ENCODE results near the gene PRXL2B.

The PRXL2B gene

DNA sequence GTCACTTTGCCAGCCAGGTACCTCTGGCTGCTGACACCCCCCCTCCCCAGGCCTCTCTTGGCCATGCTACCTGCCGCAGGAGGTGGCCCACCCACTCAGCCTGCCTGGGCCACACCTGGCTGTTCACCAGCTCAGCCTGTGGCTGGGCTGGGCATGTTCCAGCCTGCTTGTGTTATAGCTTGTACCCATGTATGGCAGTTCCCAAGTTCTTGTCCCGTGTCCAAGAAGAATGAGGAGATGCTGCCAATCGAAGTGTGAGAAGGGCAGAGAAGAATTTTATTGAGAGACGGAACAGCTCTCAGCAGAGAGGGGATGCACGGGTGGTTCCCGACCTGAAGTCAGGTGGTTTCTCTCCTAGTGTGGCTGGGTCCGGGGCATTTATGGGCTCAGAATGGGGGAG, 50.2 kb downstream of the PRXL2B start:
- no peaks in the 10 kb centered on the region for H3K36me3 ChIP-seq (replicated peaks)
- TF ChIP-seq, protein P1, sequence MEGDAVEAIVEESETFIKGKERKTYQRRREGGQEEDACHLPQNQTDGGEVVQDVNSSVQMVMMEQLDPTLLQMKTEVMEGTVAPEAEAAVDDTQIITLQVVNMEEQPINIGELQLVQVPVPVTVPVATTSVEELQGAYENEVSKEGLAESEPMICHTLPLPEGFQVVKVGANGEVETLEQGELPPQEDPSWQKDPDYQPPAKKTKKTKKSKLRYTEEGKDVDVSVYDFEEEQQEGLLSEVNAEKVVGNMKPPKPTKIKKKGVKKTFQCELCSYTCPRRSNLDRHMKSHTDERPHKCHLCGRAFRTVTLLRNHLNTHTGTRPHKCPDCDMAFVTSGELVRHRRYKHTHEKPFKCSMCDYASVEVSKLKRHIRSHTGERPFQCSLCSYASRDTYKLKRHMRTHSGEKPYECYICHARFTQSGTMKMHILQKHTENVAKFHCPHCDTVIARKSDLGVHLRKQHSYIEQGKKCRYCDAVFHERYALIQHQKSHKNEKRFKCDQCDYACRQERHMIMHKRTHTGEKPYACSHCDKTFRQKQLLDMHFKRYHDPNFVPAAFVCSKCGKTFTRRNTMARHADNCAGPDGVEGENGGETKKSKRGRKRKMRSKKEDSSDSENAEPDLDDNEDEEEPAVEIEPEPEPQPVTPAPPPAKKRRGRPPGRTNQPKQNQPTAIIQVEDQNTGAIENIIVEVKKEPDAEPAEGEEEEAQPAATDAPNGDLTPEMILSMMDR (IDR thresholded peaks at IDR 0.05; ENCODE audit: low read depth, low read length, missing control alignments), result no peak
- DNase-seq, result no peak
- H3K27me3 ChIP-seq (replicated peaks), result no peaks in the 10 kb centered on the region
- in situ Hi-C loops (cut with HindIII; ENCODE audit: low pct_ligation_motif_present, low sequenced_read_pairs), result no loop called here
- H3K4me3 ChIP-seq (ENCODE audit: low read depth, low read length), result no peak overlapping the region
- H3K27ac ChIP-seq, result no peak overlapping the region

DNA sequence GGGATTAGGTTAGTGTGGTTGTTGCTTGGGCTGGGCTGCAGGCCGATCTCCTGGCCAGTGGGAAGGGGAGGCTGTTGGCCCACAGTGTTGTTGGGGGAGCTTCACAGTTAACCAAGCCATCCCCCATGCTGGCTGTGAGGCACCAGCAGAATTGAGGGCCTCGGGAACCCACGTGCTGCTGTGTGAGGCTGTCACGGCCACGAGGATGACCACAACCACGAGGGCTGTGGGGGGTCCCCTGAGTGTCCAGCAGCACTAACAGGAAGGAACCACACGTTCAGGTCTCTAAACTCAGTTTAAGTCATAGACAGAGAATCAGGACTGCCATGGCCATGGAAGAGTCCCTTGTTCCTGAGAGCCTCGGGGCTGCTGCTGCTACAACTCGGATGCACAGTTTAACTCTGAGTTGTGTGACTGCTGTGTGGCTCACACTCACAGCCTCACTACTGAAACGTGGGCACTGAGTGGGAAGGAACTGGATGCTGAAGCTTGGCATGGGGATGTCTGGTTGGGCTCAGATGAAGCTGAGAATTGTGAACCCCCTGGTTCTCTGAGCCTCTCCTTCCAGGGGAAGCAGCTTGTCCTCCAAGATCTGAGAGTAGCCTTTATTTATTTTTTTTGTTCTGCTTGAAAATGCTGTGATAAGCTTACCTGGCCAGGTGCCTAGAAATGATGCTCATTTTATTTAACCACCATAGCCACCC, 51.0 kb downstream of the PRXL2B start:
- no peaks in the 10 kb centered on the region for H3K27me3 ChIP-seq (replicated peaks)
- DNase-seq, result no peak
- H3K4me3 ChIP-seq (ENCODE audit: low read depth, low read length), result no peak overlapping the region
- TF ChIP-seq, protein P1 (IDR thresholded peaks at IDR 0.05; ENCODE audit: low read depth, low read length, missing control alignments), result no peak
- no peak overlapping the region for H3K27ac ChIP-seq
- in situ Hi-C loops (cut with HindIII; ENCODE audit: low pct_ligation_motif_present, low sequenced_read_pairs), result no loop called here
- H3K36me3 ChIP-seq (replicated peaks), result no peaks in the 10 kb centered on the region

DNA sequence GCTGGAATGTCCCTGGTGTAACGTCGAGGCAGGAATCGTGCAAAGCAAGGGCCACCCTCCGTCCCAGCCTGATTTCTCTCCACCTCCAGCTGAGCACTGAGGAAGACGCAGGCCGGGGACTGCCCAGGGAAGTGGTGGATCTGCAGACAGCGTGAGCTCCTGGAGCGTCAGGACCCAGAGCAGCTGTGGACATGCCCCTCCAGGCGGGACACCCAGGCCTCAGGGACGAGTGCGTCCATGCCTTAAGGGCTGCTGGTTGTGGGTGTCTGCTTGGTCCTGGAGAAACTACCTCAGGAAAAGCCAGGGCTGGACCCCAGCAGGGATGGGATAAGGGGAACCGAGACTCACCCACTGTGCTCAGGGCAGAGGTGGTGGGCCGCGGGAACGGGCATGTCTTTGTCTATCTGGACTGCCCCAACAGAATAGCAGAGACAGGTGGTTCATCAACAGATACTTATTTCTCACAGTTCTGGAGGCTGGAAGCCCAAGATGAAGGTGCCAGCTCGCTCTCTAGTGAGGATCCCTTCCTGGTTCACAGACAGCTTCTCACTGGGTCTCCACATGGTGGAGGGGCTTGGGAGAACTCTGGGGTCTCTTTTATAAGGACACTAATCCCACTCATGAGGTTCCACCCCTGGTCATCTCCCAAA, 52.0 kb downstream of the PRXL2B start:
- no peak overlapping the region for H3K4me3 ChIP-seq (ENCODE audit: low read depth, low read length)
- H3K27ac ChIP-seq, result no peak overlapping the region
- H3K36me3 ChIP-seq (replicated peaks), result no peaks in the 10 kb centered on the region
- DNase-seq, result no peak
- no peaks in the 10 kb centered on the region for H3K27me3 ChIP-seq (replicated peaks)
- TF ChIP-seq, protein P1 (IDR thresholded peaks at IDR 0.05; ENCODE audit: low read depth, low read length, missing control alignments), result no peak
- in situ Hi-C loops (cut with HindIII; ENCODE audit: low pct_ligation_motif_present, low sequenced_read_pairs), result no loop called here

DNA sequence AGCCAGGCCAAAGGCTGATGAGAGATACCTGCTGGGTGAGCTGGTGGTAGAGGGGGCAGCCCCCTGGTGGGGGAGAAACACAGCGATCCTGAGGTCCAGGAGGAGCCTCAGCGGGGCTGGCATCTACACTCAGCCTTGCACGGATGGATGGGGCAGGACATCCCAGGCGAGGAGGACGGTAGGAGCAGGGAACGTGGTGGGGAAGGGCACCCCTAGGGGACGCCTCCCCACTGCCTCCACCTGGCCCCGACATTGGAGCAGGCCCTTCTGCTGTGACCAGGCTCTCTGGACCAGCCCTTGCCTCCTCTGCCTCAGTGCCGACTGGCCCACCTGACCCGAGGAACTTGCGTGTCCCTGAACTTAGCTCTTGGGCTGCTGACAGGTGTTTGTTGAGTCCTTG, 52.6 kb downstream of the PRXL2B start:
- TF ChIP-seq, protein P1 (IDR thresholded peaks at IDR 0.05; ENCODE audit: low read depth, low read length, missing control alignments), result no peak
- Histone ChIP-seq H3K27ac (no peak overlapping the region), H3K27me3 (replicated peaks) (no peaks in the 10 kb centered on the region), H3K4me3 (ENCODE audit: low read depth, low read length) (no peak overlapping the region), H3K36me3 (replicated peaks) (no peaks in the 10 kb centered on the region)
- in situ Hi-C loops (cut with HindIII; ENCODE audit: low pct_ligation_motif_present, low sequenced_read_pairs), result no loop called here
- DNase-seq, result no peak

DNA sequence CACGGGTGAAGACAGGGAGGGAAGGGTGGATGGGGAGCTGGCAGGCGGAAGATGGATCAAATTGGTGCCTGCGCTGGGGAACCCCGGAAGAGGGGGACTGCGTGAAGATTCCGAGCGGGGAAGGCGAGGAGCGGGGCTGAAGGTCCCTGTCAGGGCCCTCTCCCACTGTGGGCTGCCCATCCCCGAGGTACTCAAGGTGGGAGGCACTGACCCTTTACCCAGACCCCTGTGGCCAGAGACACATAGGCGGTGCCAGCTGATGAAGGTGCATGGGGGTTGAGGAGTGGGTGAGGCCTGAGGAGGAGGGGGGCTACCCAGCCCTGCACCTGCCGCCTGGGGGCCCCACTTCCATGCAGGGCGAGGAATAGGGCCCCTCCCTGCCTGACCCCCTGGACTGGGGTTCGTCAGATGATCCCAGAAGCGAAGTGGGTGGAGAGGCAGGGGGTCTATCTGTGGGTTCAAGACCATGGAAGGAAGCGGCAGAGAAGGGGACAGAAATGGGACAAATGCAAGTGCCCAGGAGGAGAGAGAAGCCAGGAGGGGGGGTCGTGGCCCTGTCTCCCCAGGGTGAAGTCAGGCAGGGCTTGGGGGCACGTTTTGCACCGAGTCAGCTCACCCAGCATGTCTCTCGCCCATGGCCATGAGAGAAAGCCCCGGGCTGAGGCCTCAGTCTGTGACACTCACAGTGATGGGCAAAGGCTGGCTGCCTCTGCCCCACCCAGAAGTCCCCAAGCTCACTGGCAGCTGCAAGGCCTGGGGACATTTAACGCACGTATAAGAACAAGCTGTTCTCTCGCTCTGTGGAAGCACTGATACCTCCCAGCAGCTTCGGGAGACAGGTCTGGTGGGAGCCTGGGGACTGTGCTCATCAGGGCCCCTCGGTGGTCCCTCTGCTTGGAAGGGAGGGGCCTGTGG, 53.3 kb downstream of the PRXL2B start:
- in situ Hi-C loops (cut with HindIII; ENCODE audit: low pct_ligation_motif_present, low sequenced_read_pairs), result no loop called here
- TF ChIP-seq, protein P1 (IDR thresholded peaks at IDR 0.05; ENCODE audit: low read depth, low read length, missing control alignments), result no peak

More for the DNA sequence above, 53.3 kb downstream of the PRXL2B start:
- Histone ChIP-seq H3K4me3 (ENCODE audit: low read depth, low read length) (no peak overlapping the region), H3K27ac (no peak overlapping the region), H3K27me3 (replicated peaks) (no peaks in the 10 kb centered on the region), H3K36me3 (replicated peaks) (no peaks in the 10 kb centered on the region)
- no peak for DNase-seq
